Mesenteric fat pad (tissue), 1 donor: ENCODE data around the gene GBF1. TPM values are rescaled to one million over a fixed set of nuclear protein-coding genes. Genes with fewer than 3 reads are reported as not detected.
"Not testable (repeated sequence)": the region's sequence is repeated elsewhere in the genome, so short reads cannot be mapped to it uniquely, and the experiment has no call there.

Experiments used
- DNase-seq: peaks from one replicate; pipeline ENCODE4 v3.0.0-alpha.2; 2020; ENCODE audit warnings: low spot score
- total RNA-seq: library from RNA; stranded (reverse); fragmentation: NEBNext Ultra II Directional; extraction: Animal tissue kit (Norgen Biotek cat#: 25700); gene quantifications from one replicate; pipeline ENCODE4 v1.2.1, GENCODE V29; 2021
- donor health status: DM: yes; HTN: yes; CAD: no.

The GBF1 gene
- total RNA-seq, 1 donor from 2014 or later: 34.9 TPM

DNA sequence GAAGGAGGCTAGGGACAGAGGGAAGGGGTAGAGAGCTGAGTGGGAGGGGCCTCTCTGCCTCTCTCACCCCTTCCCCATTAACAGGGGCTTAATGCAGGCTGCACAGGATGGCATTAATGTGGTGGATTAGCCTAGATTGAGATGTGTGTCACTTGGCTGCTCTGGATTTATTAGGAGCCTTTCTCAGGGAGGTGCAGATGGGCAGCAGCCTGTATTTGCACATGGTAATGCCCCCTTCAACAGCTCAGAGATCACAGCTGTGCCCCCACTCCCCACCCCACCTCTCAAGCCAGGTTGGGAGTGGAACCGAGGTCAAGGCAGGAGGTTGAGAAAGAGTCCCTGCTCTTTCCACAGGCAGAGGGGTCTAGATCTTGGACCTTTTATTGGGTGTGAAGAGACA is 11.3 kb upstream of the GBF1 start:
- no peak for DNase-seq

DNA sequence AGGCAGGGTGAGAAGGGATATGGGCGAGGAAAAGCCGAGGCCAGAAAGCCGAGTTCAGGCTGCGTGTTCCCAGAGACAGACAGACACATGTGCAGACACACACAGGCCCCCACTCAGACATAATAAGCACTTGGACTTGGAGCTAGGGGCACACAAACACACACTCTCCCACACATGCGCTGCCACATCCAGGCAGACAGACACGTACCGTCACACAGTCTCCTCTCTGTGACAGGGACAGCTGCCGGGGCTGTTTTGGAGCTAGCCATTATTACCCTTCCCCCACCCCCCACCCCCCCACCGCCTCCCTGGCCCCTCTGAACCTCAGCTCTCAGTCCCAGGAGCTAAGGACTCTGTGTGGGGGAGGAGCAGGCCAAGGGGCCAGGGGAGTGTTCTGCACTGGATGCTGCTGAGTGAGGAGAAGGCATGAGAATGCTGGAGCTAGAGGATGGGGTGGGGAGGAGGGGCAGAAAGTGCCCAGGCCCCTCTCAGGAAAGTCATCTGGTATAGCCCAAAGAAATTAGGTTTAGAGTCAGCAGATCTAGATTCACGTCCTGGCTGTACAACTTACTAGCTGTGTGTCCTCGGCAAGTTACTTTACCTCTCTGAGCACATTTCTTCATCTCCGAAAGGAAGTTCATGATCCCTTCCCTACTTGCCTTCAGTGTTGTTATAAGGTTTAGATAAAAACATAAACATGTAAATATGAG is 10.3 kb upstream of the GBF1 start:
- DNase-seq: no peak

DNA sequence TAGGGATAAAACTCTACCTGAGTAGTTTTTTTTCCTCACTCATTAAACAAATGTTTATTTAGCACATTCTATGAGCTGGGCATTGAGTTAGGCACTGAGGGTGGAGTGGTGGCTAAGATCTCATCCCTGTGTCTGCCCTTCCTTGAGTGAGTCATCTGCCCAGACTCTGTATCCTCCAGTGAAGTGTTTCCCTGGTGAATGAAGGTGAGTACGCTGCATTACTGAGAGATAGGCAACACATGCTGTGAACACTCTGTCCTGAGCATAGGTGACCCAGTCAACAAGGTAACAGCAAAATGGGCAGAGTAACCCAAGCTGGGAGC is 9.8 kb upstream of the GBF1 start:
- DNase-seq: no peak

DNA sequence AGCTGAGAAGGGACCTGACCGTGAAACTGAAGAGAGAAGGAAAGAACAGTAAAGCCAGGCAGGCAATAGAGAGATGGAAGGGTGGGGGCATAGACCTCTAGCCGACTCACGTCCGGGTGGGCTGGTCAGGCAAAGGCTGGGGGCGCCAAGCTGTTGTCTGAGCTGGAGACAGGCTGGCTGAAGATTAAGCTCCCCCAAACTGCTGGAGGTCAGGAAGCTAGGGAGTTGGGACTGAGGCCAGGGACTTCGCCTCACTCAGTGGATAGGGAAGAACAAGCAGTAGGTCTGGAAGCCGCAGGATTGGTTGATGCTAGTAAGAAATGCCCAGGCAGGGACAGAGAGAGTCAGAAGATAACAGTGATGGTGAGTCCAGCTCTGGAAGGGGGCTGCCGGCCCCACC is 9.3 kb upstream of the GBF1 start:
- DNase-seq: no peak

DNA sequence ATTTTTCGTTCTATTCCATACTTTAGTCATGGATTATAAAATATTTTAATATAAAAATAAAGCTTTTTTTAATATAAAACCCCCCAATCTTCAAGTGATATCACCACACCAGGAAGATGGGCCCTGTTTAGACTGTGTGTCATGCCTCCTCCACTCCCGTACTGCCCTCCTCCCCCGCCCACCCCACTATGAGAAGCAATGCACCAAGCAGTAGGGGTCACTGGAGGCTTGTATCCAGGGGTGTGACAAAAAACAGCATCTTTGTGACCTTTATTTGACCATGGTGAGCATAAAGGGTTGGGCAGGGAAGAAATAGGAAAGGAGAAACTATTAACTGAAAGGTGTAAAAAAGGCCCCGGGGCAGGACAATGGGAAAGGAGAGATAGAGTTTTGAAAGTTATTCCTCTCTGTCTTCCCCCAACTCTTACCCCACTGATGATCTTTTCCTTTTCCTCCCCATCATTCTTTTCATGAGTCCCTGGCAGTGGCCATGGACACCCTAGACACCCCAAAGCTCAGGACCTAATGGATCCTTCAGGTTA is 7.5 kb upstream of the GBF1 start:
- no peak for DNase-seq

DNA sequence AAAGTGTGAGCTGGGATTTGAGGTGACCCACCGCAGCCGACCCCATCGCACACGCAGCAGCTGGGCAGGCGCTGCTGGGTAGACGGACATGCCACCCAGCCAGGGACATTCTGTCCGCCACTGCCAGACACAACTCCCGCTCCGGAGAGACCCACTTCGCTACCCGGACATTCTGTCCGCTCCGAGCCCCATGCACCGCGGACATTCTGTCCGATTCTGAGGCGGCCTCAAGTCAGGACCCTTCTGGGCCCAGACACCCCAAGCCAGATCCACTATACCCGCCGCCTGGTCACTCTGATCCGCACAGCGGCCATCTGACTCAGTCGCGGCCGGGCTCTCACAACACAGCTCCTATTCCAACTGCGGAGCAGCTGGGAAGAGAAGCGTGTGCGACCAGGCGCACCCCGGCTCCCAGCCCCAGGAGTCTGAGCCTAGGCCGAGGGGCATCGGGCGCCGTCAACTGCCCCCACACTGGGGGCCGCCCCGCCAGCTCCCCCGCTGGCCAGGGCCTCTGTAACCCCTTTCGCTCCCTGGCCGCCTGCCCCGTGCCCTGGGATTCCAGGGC is 4.8 kb upstream of the GBF1 start:
- DNase-seq: no peak

DNA sequence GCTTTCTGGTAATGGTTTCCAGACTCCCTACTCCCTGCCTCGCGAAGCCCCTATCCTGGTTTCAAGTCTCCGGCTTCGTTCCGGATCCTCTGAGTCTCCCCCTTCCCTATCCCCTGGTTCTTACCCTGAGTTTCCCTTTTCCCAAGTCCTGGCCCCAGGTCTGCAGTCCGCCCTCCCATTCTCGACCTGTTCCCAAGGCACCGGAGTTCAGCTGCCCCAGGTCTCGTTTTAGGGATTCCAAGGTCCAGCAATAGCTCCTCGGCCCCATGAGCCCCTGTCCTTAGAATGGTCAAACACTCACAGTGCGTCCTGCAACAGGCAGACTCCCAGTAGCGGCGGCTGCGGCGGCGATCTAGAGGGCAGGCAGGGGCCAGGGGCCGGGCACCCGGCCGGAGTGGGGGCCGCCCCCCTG is 4.3 kb upstream of the GBF1 start:
- no peak for DNase-seq

DNA sequence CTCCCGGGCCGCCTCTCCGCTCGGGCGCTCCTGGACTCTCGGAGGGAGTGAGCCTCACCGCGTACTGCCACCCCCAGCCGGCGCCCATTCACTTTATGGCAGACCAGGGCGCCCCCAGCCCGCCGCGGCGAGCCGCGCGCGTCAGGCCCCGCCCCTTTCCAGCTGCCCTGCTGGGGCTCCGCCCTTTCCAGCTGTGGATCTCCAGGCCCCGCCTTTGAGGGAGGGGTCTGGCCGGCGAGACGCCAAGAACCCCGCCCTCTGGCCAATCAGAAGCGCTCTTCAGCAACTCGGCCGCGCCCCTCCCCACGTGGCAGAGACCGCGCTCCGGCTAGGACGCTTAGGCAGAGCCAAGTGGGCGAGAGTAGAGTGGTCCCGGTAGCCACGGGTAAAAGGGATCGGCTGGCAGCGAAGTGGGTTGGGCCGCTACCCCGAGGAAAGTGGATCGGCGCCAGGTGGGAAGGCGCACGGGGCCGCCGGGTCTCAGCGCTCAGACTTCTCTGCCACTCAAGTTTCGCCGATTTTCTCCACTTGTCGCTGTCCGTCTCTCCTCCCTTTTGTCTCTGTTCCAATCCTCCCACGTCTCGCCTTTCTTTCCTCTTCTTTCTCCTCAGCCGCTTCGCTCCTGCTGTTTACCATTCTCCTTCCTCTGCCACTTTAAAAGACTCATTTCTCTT is 3.8 kb upstream of the GBF1 start, which contains the start of gene PITX3:
TSS of gene PITX3 (minus strand) at position 69 of the 674 bp plus-strand sequence. CDS start 9,432 bp downstream, outside the sequence.
- peak; percentile 94 for DNase-seq

DNA sequence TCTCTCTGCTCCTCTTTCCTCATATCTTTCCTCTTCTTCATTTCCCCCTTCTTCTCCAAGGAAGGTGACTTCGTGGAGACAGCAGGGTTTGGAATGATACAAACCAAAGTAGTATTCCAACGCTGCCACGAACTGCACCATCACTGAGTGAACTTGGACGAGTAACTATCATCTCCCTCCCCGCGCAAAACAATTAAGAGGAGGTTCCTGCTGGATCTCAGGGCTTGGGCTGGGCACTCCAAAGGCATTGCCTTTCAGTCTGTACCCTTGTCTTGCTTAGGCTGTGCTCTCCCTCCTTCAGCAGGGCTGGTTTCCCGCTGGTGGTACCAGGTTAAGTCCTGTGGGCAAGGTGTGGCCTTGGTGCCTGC is 3.2 kb upstream of the GBF1 start:
- DNase-seq: no peak

DNA sequence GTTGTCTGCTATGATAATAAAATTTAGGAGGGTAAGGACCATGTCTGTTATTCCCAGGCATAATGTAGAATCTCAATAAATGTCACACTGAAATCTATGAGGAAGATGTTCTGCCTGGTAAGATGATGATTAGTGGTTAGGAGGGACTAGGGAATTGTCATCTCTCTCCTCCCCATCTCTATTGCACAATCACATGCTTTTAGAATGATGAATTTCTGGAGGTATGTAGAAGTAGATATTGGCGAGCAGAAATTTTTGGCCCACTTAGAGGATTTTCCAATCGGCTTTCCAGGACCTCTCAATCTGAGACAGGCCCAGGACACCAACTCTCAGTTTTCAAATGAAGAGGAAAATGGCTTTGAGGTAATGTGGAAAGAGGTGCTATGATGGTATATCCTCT is 2.0 kb upstream of the GBF1 start:
- no peak for DNase-seq

DNA sequence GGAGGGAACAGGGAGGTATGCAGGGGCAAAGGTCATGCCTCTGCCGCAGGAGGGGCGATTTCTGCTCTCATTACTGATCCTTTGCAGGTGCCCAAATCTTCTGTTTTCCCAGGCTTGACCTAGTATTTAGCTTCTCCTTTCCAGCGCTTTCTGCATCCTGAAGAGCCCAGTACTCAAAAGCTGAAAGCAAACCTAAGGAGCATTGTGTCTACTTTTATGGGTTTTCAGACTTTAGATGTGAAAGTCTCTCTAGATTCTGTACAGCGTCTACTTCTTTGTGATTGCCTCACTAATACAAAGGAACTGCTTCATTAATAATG is 560 bp downstream of the GBF1 start:
- no peak for DNase-seq

DNA sequence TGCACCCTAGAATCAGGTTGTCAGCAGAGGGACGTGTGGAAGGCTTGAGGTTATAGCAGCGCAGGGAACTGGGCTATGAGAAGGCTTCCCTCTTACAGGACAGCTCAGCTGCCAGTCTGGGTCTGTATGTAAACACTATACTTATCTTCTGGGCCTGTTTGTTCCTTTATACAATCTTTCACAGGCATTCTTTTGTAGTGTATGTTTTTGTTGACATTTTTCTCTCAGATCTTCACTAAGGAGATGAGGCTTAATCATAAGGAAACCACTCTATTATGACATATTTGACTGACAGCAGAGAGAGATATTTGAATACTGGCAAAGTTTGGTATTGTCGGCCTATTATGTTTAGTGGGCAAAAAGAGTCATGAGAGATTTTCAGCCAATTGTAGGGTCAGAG is 929 bp downstream of the GBF1 start:
- DNase-seq: no peak

DNA sequence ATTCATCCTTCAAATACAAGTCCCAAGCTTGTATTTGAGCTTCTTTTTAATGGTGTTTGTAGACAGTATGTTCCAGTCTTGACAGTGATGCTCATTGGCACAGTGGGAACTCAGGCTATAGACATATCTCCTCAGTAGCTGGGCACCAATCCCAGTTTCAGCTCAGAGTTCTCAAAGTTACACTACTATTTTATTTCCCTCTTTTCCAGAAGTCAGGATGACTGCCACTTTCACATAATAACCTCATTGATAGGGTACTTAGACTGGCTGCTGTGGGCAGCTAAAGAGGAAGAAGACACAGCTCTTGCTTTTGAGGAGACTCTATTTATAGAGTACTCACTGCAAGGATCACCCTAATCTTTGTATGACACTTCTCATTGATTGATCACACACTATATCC is 2.4 kb downstream of the GBF1 start:
- DNase-seq: no peak

DNA sequence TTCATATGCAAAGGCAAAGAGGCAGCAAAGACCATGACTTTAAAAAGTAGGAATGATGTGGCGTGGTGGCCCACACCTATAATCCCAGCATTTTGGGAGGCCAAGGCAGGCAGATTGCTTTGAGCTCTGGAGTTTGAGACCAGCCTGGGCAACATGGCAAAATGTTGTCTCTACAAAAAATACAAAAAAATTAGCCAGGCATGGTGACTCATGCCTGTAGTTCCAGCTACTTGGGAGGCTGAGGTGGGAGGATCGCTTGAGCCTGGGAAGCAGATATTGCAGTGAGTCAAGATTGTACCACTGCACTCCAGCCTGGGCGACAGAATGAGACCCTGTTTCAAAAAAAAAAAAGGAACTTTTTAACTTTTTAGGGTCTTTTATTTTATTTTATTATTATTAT is 7.2 kb downstream of the GBF1 start:
- DNase-seq: not testable (repeated sequence)

DNA sequence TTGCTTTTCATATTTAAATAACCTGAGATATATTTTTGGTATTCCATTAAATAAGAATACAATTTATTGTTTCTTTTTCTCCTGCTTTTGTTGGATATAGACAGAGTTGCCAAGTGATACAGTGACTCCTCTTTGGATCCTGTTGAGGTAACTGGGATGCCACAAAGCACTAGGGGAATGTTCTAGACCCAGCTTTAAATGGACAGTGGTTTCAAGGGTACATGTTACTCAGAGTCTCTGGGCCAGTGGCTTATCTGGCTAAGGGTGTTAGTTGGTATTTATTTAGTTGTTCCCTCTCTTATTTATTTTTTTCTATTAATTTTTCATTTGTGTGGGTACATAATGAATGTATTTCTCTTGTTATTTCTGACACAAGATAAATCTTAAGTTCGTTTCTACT is 9.1 kb downstream of the GBF1 start:
- no peak for DNase-seq

DNA sequence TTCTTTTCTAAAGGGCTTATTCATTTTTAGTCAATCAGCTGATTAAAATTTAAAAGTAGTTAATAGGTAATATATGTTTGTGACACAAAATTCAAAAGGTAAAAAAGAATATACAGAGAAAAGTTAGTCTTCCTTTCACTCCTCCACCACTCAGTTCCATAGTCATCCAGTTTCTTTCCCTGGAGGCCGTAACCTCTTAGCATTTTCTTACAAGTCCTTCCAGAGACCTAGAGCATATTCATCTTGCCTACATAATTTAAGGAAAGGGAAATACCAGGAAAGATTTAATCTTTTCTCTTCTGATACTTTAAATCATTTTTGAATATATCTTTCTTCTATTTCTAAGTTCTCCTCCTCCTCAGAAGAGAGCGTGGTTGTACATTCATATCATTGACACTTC is 10.1 kb downstream of the GBF1 start:
- no peak for DNase-seq

DNA sequence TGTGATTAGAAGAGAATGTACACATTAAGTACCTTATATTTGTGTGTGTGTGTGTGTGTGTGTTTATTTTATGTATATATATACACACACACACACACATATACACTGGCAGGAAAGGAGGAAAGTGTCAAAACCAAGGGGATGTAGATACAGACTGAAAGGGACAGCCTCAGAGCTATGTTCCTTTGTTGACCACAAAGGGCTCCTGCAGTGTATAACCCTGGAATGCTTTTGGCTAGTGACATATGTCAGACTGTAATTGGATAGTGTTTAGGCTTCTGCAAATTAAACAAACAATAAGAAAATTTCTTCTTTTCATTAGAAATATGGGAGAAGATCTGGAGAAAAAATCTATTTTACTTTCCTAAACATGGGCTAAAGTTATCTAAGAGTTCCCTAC is 15.9 kb downstream of the GBF1 start:
- no peak for DNase-seq

DNA sequence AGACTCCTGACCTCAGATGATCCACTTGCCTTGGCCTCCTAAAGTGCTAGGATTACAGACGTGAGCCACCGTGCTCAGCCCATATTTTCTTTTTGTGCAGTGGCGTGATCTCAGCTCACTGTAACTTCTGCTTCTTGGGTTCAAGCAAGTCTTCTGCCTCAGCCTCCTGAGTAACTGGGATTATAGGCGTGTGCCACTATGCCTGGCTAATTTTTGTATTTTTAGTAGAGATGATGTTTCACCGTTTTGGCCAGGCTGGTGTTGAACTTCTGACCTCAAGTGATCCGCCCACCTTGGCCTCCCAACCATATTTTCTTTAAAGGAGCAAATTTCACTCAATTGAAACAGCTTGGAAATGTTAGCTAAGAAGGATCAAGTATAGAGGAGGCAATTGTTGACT is 16.5 kb downstream of the GBF1 start:
- no peak for DNase-seq

DNA sequence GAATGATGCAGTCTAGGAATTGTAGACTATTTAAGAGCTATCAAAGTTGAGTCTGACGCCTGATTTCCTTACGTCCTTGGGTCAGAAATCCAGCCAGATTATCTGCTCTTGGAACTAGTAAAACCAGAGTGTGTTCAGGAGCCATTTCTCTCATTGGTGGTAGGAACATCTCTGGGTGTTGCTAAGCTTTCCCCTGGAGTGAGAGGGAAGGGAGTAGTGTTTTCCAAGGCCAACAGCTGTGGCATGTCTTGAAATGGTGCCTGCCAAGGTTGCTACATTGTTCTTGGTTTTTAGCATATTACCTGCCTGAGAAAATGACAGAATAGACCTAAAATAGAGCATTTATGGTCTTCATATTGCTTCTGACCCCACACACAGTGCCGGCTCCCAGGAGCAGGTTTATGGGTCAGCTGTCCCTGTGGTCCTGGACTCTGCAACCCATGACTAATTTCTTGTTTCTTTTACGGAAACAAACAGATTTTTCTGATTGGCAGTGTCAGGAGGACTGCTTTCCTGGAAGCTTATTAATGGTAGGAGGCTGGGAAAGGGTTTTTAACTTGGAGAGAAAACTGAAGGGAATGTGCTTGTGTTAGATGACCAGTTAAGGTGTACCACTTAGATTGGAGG is 17.5 kb downstream of the GBF1 start:
- DNase-seq: no peak

DNA sequence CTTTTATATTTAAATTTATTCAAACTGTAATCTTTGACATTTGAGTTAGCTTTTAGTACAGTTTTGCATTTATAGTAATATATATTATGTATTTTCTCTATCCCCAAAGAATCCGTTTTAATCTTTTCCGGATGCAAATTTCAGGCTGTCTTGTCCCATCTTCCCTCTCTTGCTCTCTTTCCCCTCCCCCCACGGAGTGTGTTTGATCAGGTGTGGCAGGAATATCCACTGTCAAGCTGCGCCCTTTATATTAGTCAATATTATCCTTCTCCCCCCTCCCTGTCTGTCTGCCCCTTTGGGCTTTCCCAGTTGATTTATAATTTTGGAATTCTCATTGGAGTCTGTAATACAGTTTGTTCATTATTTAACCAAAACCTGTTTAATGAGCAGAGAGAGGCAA is 19.0 kb downstream of the GBF1 start:
- no peak for DNase-seq

DNA sequence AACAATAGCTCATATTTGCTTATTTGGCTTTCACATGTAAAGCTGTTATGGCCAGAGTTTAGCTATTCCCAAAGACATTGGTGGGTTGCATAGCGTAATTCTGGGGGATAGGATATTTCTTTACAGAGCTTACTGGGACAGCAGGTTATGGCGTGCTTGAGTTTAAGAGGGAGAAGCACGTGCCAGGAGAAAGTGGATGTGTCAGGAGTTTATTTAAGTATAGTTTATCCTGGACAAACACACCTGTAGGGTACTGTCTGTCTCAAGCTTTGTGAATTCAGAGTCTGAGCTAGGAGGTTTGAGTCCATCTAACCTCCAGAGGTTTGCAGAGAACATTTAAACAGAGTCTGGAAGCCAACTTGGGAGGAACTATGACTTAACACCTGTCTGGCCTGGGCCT is 21.3 kb downstream of the GBF1 start:
- no peak for DNase-seq

DNA sequence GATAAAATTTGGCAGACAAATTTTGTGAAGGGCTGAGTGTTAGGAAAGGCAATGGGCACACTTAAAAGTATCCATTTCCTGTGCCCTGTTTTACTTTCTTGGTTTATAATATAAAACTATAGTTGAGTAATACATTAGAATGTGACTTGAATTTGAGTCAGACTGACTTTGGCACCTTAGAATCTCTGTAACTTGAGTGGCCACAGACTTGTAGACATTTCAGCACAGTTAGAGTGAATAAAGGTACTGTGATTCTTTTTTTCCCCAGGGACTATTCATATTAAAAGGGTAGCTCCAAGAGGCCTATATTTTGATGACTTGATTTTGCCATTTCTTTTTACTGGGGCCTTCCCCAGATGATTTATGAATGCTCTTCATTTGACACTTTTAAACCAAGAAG is 22.4 kb downstream of the GBF1 start:
- DNase-seq: no peak
